Measurements from ENCODE around the gene NOS1AP.

The NOS1AP gene

DNA sequence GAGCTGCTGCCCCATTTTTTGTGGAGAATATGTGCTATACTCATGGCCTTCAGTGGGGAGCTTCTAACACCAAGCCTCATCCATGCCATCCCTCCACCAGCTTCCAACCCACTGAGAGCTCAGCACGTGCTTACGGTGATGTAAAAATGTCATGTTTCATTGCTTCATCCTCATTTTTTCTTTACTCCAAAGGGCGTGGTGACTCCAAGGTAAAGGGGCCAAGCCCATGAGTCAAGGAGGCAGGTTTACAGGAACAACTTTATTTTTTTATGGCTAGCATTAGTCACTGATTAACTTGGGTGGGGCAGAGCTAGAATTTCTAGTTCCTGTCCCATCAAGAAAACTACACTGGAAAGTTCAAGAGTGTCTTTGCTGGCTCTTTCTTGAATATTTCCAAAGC is 311.9 kb downstream of the NOS1AP start, which contains the start of gene C1orf226:
Gene C1orf226 (plus strand): TSS at position 346 of the 400 bp plus-strand sequence. CDS start 174 bp downstream, outside the sequence.
- no peak for DNase-seq

DNA sequence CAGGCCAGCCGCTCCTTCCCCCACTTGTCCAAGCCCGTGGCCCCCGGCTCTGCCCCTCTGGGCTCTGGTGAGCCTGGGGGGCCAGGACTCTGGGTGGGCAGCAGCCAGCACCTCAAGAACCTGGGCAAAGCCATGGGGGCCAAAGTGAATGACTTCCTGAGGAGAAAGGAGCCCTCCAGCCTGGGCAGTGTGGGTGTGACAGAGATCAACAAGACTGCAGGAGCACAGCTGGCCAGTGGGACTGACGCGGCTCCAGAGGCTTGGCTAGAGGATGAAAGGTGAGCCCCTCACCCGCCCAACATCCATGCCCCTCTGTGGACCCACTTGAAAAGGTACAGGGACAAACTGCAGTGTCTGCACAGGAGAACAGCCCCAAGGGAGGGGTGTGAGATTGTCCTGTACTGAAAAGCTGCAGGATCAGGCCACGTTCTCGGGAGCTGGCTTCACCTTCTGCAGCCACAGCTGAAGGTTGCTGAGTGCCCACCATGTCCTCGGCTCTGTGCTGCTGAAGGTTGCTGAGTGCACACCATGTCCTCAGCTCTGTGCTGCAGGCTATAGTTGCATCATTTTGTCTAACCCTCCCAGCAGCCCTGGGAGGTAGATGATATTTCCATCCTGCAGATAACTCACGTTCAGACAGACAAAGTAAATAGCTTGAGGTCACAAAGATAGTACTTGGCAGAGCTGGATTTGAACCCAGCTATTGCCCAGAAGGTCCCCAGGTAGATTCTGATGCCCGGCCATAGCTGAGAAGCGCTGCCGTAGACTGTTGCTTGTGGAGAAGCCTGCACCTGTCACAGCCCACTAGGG is 312.7 kb downstream of the NOS1AP start:
- no peak for DNase-seq

DNA sequence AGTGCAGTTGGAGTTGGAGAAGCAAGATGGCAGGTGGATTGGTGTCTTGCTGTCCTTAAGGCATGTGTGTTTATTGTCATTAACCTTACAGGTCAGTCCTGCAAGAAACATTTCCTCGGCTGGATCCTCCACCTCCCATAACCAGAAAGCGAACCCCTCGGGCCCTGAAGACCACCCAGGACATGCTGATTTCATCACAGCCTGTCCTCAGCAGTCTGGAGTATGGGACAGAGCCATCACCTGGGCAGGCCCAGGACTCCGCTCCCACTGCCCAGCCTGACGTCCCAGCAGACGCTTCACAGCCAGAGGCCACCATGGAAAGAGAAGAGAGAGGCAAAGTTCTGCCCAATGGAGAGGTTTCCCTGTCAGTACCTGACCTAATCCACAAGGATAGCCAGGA is 313.6 kb downstream of the NOS1AP start:
- DNase-seq: no peak

DNA sequence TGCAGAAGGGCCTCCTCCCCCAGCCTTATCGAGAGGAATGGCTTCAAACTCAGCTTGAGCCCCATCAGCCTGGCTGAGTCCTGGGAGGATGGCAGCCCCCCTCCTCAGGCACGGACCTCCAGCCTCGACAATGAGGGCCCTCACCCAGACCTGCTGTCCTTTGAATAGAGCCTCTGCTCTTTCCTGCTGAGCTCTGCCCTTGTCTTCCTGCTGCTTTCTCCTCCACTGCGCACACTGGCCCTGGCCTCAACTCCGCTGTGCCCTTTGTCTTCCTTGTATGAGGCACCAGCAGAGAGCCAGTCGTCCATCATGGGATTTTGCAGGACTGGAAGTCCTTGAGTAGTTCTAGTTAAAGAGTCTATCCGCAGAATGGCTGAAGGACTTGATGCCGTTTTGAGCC is 314.0 kb downstream of the NOS1AP start:
- DNase-seq: no peak

DNA sequence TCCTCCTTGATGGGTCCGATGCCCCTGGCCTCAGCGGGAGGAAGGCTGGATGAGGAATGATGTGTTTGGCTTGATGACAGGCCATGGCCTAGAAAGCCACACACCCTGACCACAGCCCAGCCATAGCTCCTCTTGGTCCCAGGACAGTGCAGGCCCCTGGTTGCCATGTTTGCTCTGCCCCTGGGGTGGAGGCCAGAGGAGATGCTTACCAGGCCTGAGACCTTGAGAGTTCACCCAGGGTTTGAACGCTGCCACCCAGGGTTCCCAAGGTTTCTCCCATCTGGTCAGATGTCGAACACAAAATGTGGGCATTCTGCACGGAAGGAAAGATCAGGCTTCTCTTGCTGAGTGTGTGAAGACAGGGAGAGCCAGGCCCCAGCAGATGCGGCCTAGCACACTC is 314.6 kb downstream of the NOS1AP start:
- DNase-seq: no peak

DNA sequence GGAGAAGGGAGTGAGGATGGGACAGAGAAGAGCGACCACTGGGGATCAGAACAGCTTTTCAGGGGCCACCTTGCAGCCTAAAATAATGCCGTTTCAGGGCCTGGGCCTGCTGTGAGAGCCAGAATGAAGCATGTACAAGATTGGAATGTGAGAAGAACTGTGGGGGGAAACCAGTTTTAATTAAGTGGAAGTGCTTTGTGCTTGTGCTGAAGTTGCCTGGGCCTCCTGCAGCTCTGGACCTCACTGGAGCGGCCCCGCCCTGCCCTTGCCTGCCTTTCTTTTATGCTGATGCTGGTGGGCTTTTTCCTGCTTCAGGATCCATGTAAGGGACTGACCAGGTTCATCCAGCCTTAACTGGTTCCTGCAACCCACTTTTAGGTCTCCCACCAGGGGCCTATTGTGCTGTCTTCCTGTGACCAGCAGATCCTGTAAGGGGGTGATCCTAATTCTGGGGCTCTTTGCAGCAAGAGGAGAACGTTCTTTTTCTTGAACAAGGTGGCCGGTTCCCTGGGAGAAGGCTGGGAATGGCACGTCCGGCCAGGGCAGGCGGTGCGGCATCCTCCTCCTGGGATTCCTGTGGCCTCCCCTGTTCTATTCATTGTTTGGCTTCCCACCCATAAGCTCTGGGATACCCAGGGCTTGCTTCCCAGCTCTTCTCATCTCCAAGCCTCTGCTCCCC is 315.2 kb downstream of the NOS1AP start:
- DNase-seq: no peak

DNA sequence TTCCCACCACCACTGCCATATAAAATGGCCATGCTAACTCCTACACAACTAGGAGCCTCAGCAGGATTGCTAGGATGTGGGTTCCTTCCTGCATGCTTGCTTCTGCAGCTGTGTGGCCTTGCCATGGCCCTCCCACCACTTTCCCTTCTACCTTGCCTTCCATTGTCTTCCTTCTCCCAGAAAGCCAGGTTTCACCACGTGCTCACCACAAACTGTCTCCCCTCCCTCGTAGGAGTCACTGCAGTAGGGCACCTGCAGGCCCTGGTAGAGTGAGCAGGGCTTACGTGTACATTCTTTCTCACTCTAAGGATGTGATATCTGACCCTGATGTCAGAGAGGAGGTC is 315.8 kb downstream of the NOS1AP start:
- no peak for DNase-seq

DNA sequence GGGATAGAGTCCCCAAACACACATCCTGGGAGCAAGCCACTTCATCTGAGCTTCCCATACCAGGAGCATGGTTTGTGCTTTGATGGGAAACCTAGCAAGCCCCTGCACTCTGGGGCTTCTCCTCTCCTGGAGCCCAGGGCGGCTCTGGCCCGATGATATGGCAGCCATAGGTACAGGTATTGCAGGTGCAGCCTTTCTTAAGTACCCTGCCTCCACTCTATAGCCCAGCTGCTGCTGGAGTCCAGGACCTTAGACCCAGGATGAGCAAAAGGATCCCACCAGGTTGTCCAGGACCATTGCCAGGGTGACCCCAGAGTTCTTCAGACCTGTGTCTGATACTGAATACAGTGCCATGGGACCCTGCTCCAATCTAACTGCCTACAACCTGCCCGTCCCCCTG is 316.2 kb downstream of the NOS1AP start:
- DNase-seq: no peak

DNA sequence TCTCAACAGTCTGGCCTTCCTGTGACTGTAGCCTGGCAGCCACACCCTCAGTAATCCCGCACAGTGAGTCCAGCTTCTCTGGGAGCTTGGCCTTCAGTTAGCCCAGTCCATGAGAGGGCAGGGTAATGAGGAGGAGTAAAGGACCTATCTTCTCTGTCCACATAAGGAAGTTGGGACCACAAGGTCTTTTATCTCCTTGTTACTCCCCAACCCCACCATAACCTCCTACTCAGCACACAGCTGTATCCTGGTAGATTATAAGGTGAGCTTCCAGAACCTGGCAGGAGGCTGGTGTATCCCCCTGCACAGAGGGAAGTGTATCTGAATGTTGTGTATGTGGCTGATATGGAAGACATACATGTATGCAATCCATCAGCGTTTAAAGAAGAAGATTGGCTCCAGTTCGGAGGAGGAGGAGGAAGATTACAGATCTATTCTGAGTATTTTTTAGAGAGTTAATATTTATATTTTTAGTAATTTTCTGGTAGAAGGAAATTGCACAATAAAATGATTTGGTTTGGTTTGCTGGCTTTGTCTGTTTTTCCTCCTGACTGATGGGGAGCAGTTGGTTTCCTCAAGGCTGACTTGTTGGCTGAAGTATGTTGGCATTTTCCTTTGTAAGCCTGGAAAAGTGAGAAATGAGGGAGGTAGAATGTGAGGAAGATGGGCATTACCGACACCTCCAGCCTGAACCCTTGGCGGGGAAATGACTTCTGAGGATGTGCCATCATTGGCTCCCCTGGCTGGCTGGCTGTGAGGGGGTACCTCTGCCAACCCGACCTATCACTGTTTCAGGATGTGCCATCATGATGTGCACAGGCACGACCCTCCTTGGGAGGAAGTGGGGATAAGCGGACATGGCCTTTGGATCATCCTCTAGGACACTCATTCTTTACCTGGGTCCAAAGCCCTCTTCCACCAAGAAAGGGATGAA is 317.1 kb downstream of the NOS1AP start:
- no peak for DNase-seq

DNA sequence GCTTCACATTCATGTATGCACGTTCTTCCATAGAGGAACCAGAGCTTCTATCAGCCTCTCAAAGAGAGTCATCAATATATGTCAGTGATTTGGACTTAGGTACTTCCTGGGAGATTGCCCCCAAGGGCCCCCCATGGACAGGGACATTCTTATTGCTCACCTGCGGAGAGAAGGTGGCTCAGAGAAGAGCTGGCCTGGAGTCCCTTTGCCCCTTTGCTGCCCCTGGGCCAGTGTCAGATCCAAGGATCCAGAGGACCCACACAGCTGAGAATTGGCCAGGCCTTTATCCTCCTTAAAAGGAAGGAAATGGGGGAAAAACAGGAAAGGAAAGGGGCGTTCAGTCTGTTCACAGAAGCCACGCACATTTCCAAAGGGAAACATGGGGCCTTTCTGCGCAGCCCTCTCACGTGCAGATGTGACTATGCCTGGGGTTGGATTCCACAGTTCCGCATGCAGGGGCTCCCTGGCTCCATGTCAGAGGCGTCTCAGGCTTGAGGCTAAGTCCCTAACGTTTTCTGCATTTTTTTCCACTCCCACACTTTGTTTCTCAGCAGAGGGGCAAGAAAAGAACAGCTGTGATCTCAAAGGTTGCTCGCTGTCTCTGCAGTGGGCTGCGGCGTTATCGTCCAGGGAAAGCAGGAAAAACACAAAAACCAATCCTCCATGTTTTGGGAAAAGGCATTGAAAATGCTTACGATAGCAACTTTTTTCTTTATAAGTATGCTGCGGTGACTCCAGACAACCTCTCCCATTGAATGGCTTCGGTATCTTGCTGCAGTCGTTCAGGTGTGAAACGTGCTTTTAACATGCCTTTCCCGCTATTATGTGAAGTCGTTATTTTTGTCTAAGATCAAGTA is 318.0 kb downstream of the NOS1AP start:
- DNase-seq: no peak

DNA sequence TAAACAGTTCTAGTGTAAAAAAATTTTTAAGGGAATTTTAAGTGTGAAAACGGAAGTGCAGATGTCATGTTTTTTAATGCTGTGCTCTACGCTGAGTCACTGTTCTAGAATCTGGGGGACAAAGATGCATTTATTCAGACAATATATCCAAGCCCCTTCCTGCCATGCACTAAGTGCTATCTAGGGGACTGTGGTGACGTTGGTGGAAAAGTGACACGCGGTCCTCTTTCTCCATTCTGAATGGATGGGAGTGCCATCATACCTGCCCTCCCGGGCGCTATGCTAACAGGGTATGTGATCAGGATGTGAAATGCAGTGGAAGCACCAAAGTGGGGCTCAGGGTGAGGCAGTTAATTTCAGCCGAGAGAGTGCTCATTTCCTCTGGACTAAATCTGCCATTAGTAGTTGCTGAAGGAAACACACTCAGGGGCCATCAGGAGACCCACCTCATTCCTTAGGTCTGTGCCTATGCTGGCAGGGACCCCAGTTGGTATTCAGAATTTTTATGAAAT is 318.6 kb downstream of the NOS1AP start:
- DNase-seq: no peak

DNA sequence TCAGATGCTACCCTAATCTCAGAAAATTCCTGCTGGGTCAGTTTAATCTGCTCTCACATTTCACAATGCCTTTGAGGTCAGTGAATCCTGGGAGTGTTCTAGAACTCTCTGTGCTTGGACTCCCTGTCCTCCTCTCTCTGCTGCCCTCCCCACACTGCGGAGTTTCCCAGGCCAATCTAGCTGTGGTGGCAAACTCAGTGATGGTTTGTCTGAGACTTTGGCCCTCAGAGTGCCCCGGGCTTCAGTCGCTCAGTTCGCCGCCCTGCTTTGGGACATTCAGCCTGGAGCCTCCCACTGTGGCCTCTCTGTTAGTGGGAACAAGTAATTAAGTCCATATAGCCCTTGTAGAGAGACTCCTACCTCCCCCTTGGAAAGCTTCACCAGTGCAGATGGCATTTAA is 319.1 kb downstream of the NOS1AP start:
- DNase-seq: no peak

DNA sequence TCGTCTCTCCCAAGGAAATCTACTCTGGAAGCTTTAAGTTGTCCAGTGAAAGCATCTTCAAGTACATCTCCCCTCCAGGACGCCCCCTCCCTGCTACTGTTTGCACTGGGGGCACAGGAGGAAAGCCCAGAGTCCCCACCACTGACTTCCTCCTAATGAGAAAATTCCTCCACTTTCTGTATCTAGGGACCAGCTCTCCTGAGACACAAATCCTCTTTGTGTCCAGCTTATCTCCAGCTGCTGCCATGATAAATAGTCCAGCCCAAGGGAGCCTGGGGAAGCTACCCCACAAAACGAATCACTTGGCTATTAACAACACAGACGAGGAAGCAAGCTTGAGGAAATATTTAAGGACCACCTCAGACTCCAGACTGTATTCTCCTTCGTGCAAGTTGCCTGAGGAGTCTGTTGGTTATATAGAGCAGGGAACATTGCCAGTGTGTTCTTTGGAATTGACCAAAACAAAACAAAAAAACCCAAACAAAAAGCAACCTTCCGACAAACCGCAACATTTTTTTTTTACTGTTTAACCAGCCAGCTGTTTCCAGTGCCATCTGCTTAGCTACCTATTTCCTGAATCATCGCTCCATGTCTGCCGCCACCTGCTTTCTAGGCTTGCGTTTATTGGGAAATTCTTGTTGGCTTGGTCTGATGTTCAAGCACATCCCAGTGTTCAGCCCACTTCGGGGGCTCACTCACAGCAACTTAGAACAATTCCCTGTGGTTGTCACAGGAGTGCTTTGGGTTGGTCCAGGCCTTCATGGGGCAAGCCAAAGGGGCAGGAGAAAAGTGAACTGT is 319.7 kb downstream of the NOS1AP start:
- no peak for DNase-seq

DNA sequence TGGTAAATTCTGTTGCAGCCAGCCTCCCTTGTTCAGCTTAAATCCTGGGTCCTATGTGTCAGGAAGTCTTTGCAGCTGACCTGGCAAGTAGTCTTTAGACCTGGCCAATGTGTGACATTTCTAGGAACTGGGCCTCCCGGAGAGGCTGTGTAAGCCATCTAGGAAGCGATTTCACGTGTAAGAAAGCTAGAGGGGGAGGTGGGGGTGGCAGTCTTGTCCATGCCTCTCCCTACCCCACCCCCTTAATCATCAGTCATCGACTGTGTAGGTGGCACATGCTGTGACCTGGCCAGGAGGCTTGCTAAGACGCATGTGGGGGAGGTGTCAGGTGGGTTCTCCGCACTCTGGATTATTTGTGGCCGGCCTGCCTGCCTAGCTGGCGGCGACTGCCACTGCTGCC is 320.5 kb downstream of the NOS1AP start:
- DNase-seq: no peak

DNA sequence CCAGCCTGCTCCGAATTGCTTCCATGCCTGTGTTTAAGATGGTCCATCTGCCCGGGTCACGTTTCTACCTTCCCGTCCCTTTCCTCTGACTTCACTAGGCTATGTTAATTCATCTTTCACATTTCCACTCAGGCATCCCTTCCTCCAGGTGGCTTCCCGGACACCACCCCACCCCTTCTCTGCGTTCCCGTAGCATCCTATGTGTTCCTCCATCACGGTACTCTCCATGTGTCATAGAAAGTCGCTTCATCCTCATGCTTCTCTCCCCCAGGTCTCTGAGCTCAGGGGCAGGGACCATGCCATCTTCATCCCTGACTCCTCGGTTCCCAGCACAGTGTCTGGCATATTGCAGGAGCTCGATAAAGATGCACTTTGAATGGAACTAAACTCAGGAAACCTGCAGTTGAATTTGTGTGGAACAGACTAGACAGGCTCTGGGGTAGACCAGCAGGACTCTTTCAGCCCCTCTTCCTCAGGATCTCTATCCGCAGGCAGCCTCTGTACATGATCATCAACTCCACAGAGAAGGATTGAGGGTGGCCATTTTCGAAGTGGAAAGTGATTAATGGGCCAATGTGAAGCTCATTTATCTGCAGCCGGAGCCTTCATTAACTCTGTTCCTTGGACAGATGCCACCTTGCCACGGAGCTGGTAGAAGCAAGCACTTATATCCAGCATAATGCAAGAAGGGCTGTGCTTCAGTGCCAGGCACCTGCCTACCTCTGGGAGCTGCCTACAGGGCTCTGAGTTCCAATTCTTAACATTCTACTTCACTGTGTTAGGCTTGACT is 321.1 kb downstream of the NOS1AP start:
- no peak for DNase-seq

DNA sequence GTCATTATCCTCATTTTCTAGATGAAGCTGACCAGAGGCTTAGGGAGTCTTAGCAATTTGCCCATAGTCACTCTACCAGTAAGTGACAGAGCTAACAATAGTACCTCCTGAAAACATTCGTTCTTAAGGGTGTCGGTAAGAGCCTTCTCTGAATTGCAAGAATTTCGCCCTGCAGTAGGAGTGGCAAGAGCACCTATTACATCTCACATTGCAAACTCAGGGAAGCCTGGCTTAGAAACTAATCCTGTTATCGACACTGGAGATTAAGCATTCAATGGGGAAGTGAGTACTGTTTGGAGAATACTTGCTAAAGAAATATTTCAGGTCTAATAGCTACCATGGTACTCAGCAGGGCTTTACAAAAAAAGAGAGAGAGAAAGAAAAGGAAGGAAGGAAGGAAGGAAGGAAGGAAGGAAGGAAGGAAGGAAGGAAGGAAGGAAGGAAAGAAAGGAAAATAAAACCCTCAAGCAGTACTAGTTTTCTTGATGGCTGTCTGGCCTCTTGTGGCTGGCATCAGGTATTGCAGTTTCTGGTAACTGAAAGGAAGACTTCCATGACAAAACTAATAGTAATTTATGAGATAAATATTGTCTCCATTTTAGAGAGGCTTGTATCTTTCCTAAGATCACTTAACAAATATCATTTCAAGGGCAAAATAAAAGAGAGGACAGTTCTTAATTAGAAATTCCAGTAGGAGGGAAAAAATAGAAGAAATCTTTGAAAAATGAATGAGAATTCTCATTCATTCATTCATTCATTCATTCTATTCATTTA is 322.5 kb downstream of the NOS1AP start:
- peak in 9 of 56 donors; percentile 1 to 42 (median 11) for DNase-seq

DNA sequence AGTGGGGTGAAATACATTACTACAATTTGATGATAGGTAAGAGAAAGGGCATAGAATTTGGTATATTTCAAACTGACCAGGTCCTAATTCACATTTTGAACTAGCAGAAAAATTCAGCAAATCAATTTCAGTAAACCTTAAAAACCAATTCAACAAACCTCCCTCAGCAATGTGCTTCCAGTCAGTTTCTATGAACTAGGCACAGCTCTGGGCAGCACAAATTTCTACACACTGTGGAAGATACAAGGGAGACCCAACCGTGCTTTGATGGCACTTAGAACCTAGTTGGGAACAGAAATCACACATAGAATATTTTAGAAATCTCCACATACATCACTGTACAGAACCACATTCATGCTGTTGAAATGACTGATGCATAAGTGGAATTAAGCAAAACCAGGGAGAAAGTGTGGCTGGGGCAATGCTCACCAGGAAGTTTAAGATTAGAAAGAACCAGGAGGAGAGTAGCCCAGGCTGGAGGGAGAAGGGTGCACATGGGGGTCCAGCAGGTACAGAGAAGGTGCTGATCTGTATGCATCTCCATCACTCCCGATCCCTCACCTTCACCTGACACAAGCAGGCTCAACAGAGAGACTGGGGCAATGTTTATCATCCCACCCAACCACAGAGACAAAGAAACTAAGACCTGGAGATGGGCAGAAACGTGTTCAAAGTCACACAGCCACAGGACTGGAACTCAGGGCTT is 326.9 kb downstream of the NOS1AP start:
- DNase-seq: no peak

Data from amygdala (tissue), 56 donors.